SJSA1 (cell line): ENCODE measurements around the gene GRID1. TPM values are rescaled to one million over a fixed set of nuclear protein-coding genes. Genes with fewer than 3 reads are reported as not detected.

ENCODE experiments used
- DNase-seq, 2 experiments: peaks; one replicate each; pipeline ENCODE4 v3.0.0-alpha.2; 2015 to 2020; ENCODE audit warnings: low spot score in 2 of 2, low read depth in 1 of 2
- H3K27ac ChIP-seq: fragments of 250-450 bp; sonication (Bioruptor Pico); 2 replicates; pipeline ENCODE4 v1.5.1; 2020; ENCODE audit warnings: mild to moderate bottlenecking, moderate library complexity
- H3K27me3 ChIP-seq: fragments of 250-450 bp; sonication (Bioruptor Pico); replicated peaks from 2 replicates; pipeline ENCODE4 v1.5.1; 2020; ENCODE audit warnings: mild to moderate bottlenecking, moderate library complexity
- H3K36me3 ChIP-seq: fragments of 250-450 bp; sonication (Bioruptor Pico); 2 replicates; pipeline ENCODE4 v1.5.1; 2020; ENCODE audit warnings: mild to moderate bottlenecking
- H3K4me1 ChIP-seq: fragments of 250-450 bp; sonication (Bioruptor Pico); replicated peaks from 2 replicates; pipeline ENCODE4 v1.6.1; 2021; ENCODE audit warnings: mild to moderate bottlenecking
- H3K4me3 ChIP-seq: fragments of 250-450 bp; sonication (Bioruptor Pico); 2 replicates; pipeline ENCODE4 v1.5.1; 2020; ENCODE audit warnings: mild to moderate bottlenecking
- H3K9me3 ChIP-seq: fragments of 250-450 bp; sonication (Bioruptor Pico); replicated peaks from 2 replicates; pipeline ENCODE4 v1.5.1; 2020; ENCODE audit warnings: mild to moderate bottlenecking
- total RNA-seq: library from RNA; depleted of rRNA; stranded (reverse); fragments of >200 nt; shearing (Covaris generic); gene quantifications from 2 replicates; pipeline ENCODE4 v1.2.3, GENCODE V29; 2014

Gene GRID1
- total RNA-seq, 1 experiment from 2014 or later: 0.05 TPM

DNA sequence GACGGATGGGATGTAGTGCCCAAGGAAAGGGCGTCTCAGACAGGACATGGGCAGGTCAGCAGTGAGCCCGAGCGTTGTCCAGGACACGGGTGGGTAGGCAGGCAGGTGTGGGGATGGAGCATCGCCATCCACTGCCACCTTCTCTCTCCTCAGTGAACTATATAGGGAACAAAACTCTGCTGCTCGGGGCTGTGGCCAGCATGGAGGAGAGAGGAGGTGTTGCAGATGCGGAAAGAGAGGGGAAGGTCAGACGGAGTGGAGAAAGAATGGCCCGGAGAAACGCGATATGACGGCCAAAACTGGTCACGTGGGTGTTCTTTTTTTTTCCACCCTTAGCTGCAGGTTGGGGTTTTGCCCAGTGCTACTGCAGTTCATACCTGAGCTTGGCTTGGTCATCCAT, 71.2 kb downstream of the GRID1 start:
- Histone ChIP-seq H3K27ac (no peak overlapping the region), H3K36me3 (no peaks in the 10 kb centered on the region), H3K4me1 (no peaks in the 10 kb centered on the region), H3K4me3 (no peak overlapping the region), H3K27me3 (no peaks in the 10 kb centered on the region; the same call in 1 of the 2 replicates), H3K9me3 (no peaks in the 10 kb centered on the region)
- DNase-seq: peak in 1 of 2 experiments; percentile 23

- H3K4me1 ChIP-seq: no peaks in the 10 kb centered on the region
- H3K4me3 ChIP-seq: no peak overlapping the region
- H3K9me3 ChIP-seq: no peaks in the 10 kb centered on the region
- no peaks in the 10 kb centered on the region for H3K36me3 ChIP-seq
- DNase-seq: peak in 1 of 2 experiments; percentile 28
- no peaks in the 10 kb centered on the region; the same call in 1 of the 2 replicates for H3K27me3 ChIP-seq
- no peak overlapping the region for H3K27ac ChIP-seq
Observed at GRCh38 chr10:86294346-86295265, 72.0 kb downstream of the GRID1 start.

GRCh38 chr10:86293396-86293791, 73.2 kb downstream of the GRID1 start:
- Histone ChIP-seq H3K4me1 (no peaks in the 10 kb centered on the region), H3K27me3 (no peaks in the 10 kb centered on the region; the same call in 1 of the 2 replicates), H3K27ac (no peak overlapping the region), H3K36me3 (no peaks in the 10 kb centered on the region), H3K9me3 (no peaks in the 10 kb centered on the region), H3K4me3 (no peak overlapping the region)
- DNase-seq: peak in 1 of 2 experiments; percentile 20

DNA sequence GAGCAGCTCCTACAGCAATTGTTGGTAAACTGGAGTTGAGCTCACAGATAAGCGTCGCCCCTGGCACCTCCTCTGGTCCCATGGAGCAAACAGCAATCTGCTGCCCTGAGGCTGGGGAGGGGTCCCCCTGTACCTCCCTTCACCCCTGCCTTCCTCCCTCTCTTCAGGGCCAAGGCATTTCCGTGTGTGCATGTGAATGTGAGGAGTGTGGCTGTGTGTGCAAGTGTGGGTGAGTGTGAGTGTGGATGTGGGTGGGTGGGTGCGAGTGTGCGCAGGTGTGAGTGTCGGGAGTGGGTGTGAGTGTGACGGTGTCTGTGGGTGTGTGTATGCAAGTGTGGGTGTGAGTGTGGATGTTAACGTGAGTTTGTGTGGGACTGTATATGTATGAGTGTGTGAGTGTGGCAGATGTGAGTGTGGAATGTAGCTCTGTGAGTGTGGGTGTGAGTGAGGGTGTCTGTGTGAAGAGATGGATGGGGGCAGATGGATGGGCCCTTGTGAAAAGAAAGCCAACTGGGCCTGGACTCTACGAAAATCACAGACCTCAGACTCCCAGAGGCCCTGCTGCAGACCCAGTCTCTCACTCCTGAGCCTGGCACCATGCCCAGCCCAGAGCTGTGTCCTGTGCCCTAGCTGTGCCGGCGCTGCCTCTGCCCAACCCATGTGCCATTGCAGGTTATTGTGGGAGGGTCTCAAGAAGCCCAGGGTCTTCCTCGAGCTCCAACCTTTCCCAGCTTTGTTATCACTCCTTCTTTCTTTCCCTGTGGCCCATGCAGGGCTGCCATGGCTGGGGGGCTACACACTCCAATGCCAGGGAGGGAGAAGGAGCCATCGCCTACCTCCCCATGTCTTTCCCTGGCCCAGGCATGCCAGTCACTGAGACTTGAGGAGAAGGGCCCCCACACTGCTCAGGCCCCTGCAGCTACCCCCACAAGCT, 73.9 kb downstream of the GRID1 start:
- Histone ChIP-seq H3K36me3 (no peaks in the 10 kb centered on the region), H3K27me3 (no peaks in the 10 kb centered on the region; the same call in 1 of the 2 replicates), H3K27ac (no peak overlapping the region), H3K4me1 (no peaks in the 10 kb centered on the region), H3K9me3 (no peaks in the 10 kb centered on the region), H3K4me3 (no peak overlapping the region)
- peak in 1 of 2 experiments; percentile 37 for DNase-seq

DNA sequence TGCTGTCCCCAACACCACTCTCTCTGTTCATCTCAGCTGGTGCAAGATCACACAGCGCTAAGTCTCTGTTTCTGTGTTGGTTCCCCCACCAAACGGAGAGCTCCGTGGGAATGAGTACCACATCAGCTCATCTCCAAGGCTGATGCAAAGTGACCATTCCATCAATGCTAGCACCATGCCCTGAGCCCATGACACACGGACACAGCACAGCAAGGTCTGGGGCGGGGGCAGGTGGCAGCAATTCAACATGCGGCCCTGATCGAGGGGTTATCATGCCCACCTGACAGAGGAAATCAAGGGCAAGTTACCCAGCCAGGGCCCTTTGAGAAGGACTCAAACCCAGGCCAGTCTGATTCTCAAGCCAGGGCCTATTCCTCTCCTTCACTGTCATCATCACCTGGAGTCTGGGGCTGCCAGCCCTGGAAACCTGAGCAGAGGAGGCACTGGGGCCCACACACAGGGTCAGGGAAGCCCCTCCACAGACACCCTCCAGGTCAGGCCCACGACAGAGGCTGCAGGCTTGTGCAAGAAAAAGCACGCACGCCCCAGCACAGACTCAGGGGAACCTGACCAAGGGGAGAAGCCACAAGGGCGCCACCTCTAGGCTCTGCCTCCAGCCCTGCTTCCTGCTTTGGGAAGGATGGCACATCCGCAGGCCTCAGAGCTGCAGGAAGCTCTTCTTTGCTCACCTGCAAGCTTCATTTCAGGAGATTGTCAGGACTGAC, 74.8 kb downstream of the GRID1 start:
- Histone ChIP-seq H3K27ac (no peak overlapping the region), H3K4me1 (no peaks in the 10 kb centered on the region), H3K27me3 (no peaks in the 10 kb centered on the region), H3K36me3 (no peaks in the 10 kb centered on the region), H3K9me3 (no peaks in the 10 kb centered on the region), H3K4me3 (no peak overlapping the region)
- DNase-seq: peak in 1 of 2 experiments; percentile 40

DNA sequence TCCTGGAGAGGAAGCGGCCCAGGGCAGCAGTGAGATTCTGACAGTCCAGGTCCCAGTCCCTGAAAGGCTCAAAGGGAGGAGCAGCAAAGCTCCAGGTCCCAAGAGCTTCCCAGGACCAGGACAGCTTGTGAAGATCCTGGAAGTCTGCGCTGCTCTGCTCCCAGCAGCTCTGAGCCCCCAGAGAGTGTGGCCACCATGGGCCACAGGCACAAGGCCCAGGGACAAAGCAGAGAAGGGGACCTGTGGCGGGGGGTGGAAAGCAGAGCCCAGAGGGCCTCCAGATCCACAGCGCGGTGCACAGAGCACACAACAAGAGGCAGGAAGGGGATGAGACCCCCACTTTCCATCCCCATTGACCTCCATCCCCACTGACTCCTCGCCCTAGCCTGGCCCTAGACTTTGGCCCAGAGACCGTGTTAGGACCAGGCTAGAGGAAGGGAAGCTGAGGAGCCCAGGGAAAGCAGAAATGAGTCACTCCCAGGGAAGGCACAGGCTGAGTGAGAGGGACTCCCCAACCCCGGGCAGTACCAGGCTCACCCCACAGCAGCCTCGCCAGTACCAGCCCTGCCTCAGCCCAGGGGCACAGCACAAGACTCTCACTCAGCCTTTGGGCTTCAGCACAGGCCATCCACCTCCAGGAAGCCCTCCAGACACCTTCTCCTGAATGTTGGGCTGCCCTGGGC, 75.5 kb downstream of the GRID1 start:
- Histone ChIP-seq H3K9me3 (no peaks in the 10 kb centered on the region; the same call in 1 of the 2 replicates), H3K4me1 (no peaks in the 10 kb centered on the region), H3K36me3 (no peaks in the 10 kb centered on the region), H3K4me3 (no peak overlapping the region), H3K27ac (no peak overlapping the region), H3K27me3 (no peaks in the 10 kb centered on the region)
- DNase-seq: peak in 1 of 2 experiments; percentile 32

DNA sequence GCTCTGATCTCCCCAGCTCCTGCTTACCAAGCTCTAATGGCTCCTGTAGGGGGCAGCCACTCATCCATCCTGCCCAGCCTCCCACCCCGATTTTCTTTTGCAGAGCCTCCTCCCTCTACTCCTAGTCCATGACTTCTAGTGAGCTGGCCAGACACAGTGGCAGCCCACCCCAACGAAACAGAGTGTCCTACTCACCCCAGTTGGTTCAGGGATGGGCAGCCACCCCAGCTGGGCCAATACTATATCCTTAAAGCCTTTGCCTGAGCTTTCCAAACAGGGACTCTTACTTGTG, 77.1 kb downstream of the GRID1 start:
- peak in 1 of 2 experiments; percentile 21 for DNase-seq
- no peak overlapping the region for H3K4me3 ChIP-seq
- H3K4me1 ChIP-seq: no peaks in the 10 kb centered on the region
- H3K27me3 ChIP-seq: no peaks in the 10 kb centered on the region
- H3K9me3 ChIP-seq: no peaks in the 10 kb centered on the region; the same call in 1 of the 2 replicates
- no peaks in the 10 kb centered on the region for H3K36me3 ChIP-seq
- H3K27ac ChIP-seq: no peak overlapping the region

- Histone ChIP-seq H3K27ac (no peak overlapping the region), H3K4me3 (no peak overlapping the region), H3K4me1 (no peaks in the 10 kb centered on the region)
Observed at GRCh38 chr10:86288695-86289576, 77.7 kb downstream of the GRID1 start.

DNA sequence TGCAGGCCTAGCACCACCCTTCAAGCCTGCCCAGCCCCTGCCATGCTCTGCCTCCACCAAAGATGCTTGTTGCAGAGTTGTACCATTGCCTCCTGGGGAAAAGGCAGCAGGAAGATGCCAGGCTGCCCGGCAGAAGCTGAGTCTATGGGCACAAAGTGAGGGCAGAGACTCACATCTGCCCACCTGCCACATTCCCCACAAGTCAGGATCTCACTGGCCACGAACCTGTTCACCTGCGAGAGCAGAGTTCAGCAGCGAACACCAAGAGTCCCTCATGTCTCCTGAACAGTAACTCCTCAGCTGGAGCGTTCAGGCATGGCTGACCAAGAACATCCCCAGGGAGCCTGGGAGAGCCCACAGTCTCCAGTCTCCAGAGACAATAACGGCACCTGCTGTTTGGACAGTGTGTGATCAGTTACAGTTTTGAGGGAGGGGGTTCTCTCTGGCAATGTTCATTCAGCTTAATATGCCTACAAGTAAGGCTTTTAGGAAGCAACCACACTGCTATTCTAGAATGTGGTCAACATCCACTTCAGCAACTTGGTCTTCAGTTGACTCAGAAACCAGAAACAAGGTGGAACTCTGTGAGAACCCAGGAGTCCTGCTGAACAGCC, 78.5 kb downstream of the GRID1 start:
- no peak overlapping the region for H3K27ac ChIP-seq

More at GRCh38 chr10:86288695-86289576, 77.7 kb downstream of the GRID1 start:
- peak in 1 of 2 experiments; percentile 28 for DNase-seq
- H3K36me3 ChIP-seq: no peaks in the 10 kb centered on the region
- H3K27me3 ChIP-seq: no peaks in the 10 kb centered on the region
- H3K9me3 ChIP-seq: no peaks in the 10 kb centered on the region; the same call in 1 of the 2 replicates

GRCh38 chr10:86287110-86287793, 79.3 kb downstream of the GRID1 start:
- peak in 1 of 2 experiments; percentile 33 for DNase-seq
- H3K9me3 ChIP-seq: no peaks in the 10 kb centered on the region; the same call in 1 of the 2 replicates
- H3K4me3 ChIP-seq: no peak overlapping the region
- H3K36me3 ChIP-seq: no peaks in the 10 kb centered on the region
- no peaks in the 10 kb centered on the region for H3K27me3 ChIP-seq
- H3K27ac ChIP-seq: no peak overlapping the region
- no peaks in the 10 kb centered on the region for H3K4me1 ChIP-seq

More for the DNA sequence above, 78.5 kb downstream of the GRID1 start:
- peak in 1 of 2 experiments; percentile 18 for DNase-seq
- Histone ChIP-seq H3K27me3 (no peaks in the 10 kb centered on the region), H3K4me3 (no peak overlapping the region), H3K9me3 (no peaks in the 10 kb centered on the region; the same call in 1 of the 2 replicates), H3K4me1 (no peaks in the 10 kb centered on the region), H3K36me3 (no peaks in the 10 kb centered on the region)
